ENCODE results near the gene UGGT2. TPM values are rescaled to one million over a fixed set of nuclear protein-coding genes. Genes with fewer than 3 reads are reported as not detected.
"Not testable (repeated sequence)": the region's sequence is repeated elsewhere in the genome, so short reads cannot be mapped to it uniquely, and the experiment has no call there.

UGGT2 gene
- total and polyA plus RNA-seq, 12 donors = 10.7 to 60.6 (median 21.9) TPM

DNA sequence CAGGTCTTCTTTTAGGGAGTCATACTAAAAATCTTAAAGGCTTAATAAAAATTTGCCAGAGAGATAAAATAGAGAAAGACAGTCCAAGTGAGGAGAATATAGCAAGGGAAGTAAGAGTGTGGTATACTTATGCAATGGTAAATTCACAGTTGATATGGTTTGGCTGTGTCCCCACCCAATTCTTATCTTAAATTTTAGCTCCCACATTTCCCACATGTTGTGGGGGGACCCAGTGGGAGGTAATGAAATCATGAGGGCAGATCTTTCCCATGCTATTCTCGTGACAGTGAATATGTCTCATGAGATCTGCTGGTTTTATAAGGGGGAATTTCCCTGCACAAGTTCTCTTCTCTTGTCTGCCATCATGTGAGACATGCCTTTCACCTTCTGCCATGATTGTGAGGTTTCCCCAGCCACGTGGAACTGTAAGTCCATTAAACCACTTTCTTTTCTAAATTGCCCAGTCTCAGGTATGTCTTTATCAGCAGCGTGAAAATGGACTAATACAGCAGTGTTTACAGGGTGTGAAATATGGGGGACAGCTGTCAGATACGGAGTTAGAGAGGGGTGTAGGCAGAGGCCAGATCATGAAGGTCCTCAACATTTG is 115.4 kb downstream of the UGGT2 start:
- DNase-seq = no peak
- Histone ChIP-seq H3K4me3 (no peak overlapping the region), H3K4me1 (replicated peaks in 1 of 2) (no peaks in the 10 kb centered on the region), H3K27ac (no peak overlapping the region), H3K9me3 (replicated peaks in 1 of 3) (no peaks in the 10 kb centered on the region), H3K36me3 (replicated peaks in 1 of 2) (peaks cover 0 to 13% of the 10 kb centered on the region in 2 donors), H3K27me3 (no peaks in the 10 kb centered on the region)
- intact Hi-C loops (cut with DNase I) = no loop called here
- whole genome bisulfite sequencing, 4 donors = 73 to 95% (median 87%) methylated on average over 4 of the region's 4 CpGs
- TF ChIP-seq, protein P1, sequence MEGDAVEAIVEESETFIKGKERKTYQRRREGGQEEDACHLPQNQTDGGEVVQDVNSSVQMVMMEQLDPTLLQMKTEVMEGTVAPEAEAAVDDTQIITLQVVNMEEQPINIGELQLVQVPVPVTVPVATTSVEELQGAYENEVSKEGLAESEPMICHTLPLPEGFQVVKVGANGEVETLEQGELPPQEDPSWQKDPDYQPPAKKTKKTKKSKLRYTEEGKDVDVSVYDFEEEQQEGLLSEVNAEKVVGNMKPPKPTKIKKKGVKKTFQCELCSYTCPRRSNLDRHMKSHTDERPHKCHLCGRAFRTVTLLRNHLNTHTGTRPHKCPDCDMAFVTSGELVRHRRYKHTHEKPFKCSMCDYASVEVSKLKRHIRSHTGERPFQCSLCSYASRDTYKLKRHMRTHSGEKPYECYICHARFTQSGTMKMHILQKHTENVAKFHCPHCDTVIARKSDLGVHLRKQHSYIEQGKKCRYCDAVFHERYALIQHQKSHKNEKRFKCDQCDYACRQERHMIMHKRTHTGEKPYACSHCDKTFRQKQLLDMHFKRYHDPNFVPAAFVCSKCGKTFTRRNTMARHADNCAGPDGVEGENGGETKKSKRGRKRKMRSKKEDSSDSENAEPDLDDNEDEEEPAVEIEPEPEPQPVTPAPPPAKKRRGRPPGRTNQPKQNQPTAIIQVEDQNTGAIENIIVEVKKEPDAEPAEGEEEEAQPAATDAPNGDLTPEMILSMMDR (IDR thresholded peaks at IDR 0.05) = no peak
- TF ChIP-seq POLR2A (IDR thresholded peaks at IDR 0.05) = no peak

DNA sequence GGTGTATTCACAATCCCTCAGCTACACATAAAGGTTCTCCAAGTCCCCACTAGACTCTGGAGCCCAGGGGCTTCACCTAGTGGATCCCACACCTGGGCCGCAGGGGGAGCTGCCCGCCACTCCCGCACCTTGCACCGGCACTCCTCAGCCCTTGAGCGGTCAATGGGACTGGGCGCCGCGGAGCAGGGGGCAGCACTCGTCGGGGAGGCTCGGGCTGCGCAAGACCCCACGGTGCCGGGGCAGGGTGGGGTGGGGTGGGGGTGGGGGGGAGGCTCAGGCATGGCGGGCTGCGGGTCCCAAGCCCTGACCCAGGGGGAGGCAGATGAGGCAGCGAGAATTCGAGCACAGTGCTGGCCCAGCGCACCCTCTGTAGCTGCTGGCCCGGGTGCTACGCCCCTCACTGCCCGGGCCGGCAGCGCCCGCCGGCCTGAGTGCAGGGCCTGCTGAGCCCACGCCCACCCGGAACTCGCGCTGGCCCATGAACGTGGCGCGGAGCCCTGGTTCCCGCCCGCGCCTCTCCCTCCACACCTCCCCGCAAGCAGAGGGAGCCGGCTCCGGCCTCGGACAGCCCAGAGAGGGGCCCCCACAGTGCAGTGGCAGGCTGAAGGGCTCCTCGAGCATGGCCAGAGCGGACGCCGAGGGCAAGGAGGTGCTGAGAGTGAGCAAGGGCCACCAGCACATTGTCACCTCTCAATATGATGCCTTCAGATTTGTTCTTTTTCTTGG is 121.7 kb downstream of the UGGT2 start:
- intact Hi-C loops (cut with DNase I) = no loop called here
- TF ChIP-seq, protein P1 (IDR thresholded peaks at IDR 0.05) = no peak
- TF ChIP-seq POLR2A (IDR thresholded peaks at IDR 0.05) = no peak
- Histone ChIP-seq H3K36me3 (replicated peaks in 1 of 2) (peaks cover 0 to 3% of the 10 kb centered on the region in 2 donors), H3K27me3 (no peaks in the 10 kb centered on the region), H3K27ac (no peak overlapping the region), H3K4me3 (no peak overlapping the region), H3K9me3 (replicated peaks in 1 of 3) (no peaks in the 10 kb centered on the region), H3K4me1 (replicated peaks in 1 of 2) (no peaks in the 10 kb centered on the region)
- DNase-seq = no peak
- 90 to 98% (median 94%) methylated on average over 11 to 44 of the region's 44 CpGs for WGBS, 4 donors

DNA sequence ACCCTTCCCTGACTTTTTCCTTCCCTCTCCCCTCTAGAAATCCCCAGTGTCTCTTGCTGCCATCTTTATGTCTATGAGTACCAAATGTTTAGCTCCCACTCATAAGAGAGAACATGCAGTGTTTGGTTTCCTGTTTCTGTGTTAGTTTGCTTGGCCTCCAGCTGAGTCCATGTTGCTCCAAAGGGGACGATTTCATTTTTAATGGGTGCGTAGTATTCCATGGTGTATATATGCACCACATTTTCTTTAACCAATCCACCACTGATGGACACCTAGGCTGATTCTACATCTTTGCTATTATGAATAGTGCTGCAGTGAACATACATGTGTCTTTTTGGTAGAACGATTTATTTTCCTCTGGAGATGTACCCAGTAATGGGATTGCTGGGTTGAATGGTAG is 123.8 kb downstream of the UGGT2 start:
- H3K27me3 ChIP-seq = no peaks in the 10 kb centered on the region
- DNase-seq = no peak
- H3K27ac ChIP-seq = no peak overlapping the region
- TF ChIP-seq POLR2A (IDR thresholded peaks at IDR 0.05) = no peak
- H3K36me3 ChIP-seq (replicated peaks in 1 of 2) = no peaks in the 10 kb centered on the region
- H3K4me1 ChIP-seq (replicated peaks in 1 of 2) = no peaks in the 10 kb centered on the region
- intact Hi-C loops (cut with DNase I) = no loop called here
- WGBS, 4 donors = 97 to 98% (median 97%) methylated on average over 3 of the region's 3 CpGs
- no peak overlapping the region for H3K4me3 ChIP-seq
- no peaks in the 10 kb centered on the region for H3K9me3 ChIP-seq (replicated peaks in 1 of 3)

DNA sequence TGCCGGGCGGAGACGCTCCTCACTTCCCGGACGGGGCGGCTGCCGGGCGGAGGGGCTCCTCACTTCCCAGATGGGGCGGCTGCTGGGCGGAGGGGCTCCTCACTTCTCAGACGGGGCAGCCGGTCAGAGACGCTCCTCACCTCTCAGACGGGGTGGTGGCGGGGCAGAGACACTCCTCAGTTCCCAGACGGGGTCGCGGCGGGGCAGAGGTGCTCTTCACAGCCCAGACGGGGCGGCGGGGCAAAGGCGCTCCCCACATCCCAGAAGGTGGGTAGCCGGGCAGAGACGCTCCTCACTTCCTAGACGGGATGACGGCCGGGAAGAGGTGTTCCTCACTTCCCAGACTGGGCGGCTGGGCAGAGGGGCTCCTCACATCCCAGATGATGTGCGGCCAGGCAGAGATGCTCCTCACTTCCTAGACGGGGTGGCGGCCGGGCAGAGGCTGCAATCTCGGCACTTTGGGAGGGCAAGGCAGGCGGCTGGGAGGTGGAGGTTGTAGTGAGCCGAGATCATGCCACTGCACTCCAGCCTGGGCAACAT is 124.8 kb downstream of the UGGT2 start:
- WGBS, 4 donors = 88 to 100% (median 92%) methylated on average over 2 to 35 of the region's 36 CpGs
- H3K27me3 ChIP-seq; intact Hi-C loops (cut with DNase I); H3K9me3 ChIP-seq (replicated peaks in 1 of 3); H3K36me3 ChIP-seq (replicated peaks in 1 of 2); H3K4me3 ChIP-seq; H3K4me1 ChIP-seq (replicated peaks in 1 of 2); H3K27ac ChIP-seq; DNase-seq: not testable (repeated sequence)

DNA sequence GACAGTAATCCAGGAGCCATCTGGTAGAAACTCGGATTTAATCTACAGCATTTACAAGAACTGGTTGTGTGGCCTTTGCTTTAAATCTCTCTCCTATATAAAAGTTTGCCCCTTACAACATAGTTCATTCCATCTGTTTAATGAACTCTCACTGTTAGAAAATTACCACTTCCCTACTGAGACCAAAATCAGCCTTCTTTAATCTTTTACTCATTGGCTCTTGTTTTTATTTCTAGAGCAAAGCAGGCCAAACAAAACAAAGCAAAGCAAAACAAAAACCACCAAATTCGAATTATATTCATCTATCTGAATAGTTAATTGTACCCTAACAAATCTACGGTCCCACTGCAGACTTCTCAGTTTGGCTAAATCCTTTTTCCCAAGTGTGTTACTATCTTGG is 127.0 kb downstream of the UGGT2 start:
- Histone ChIP-seq H3K4me3 (no peak overlapping the region), H3K9me3 (replicated peaks in 1 of 3) (no peaks in the 10 kb centered on the region), H3K36me3 (replicated peaks in 1 of 2) (no peaks in the 10 kb centered on the region), H3K4me1 (replicated peaks in 1 of 2) (no peaks in the 10 kb centered on the region), H3K27ac (no peak overlapping the region), H3K27me3 (no peaks in the 10 kb centered on the region)
- intact Hi-C loops (cut with DNase I) = no loop called here
- 67 to 76% (median 71%) methylated on average over 3 of the region's 3 CpGs for WGBS, 4 donors
- DNase-seq = no peak
- TF ChIP-seq, protein P1 (IDR thresholded peaks at IDR 0.05) = no peak
- TF ChIP-seq POLR2A (IDR thresholded peaks at IDR 0.05) = no peak

All from adrenal gland (tissue), 12 donors.